Right lobe of liver (tissue), 6 donors: ENCODE results near the gene HIP1. TPM values are rescaled to one million over a fixed set of nuclear protein-coding genes. Genes with fewer than 3 reads are reported as not detected.
"Not testable (repeated sequence)": the region's sequence is repeated elsewhere in the genome, so short reads cannot be mapped to it uniquely, and the experiment has no call there.

ENCODE experiments used
- ATAC-seq, 4 donors: fragments of 200-7000 bp; cut with Tn5 transposase; one replicate each; pipeline ENCODE4 v1.9.1; 2020; ENCODE audit warnings: mild to moderate bottlenecking in 4 of 4, moderate library complexity in 4 of 4
- DNase-seq, 3 donors: peaks; one replicate each; pipeline ENCODE4 v3.0.0-alpha.2; 2020
- H3K27ac ChIP-seq, 3 donors: fragments of 200-600 bp; one replicate each; pipeline ENCODE4 v1.8.0; 2022
- H3K27me3 ChIP-seq, 2 donors: fragments of 200-600 bp; one replicate each; pipeline ENCODE4 v1.8.0; 2022
- H3K36me3 ChIP-seq, 4 donors: fragments of 200-600 bp; sonication (generic) in 1 of 4; one replicate each; pipeline versions ENCODE4 v1.5.1 to v1.8.0; 2017 to 2022; ENCODE audit warnings: control low read depth in 1 of 4
- H3K4me1 ChIP-seq, 4 donors: fragments of 200-600 bp; sonication (generic) in 1 of 4; one replicate each; pipeline versions ENCODE4 v1.5.1 to v1.8.0; 2017 to 2022; ENCODE audit warnings: control low read depth in 1 of 4
- H3K4me3 ChIP-seq, 3 donors: fragments of 200-600 bp; one replicate each; pipeline ENCODE4 v1.8.0; 2022
- H3K9me3 ChIP-seq, 4 donors: fragments of 200-600 bp; sonication (generic) in 1 of 4; one replicate each; pipeline versions ENCODE4 v1.5.1 to v1.8.0; 2017 to 2022; ENCODE audit warnings: control low read depth in 1 of 4
- CTCF ChIP-seq, 4 donors: fragments of 200-600 bp in 3 of 4; fragments of 450-650 bp in 1 of 4; IDR thresholded peaks; one replicate each; pipeline versions ENCODE4 v1.5.1 to v1.8.0; 2016 to 2022; ENCODE audit warnings: antibody characterized with exemption in 4 of 4, mild to moderate bottlenecking in 2 of 4
- POLR2A ChIP-seq: fragments of 450-650 bp; IDR thresholded peaks from one replicate; pipeline ENCODE4 v1.6.1; 2017; ENCODE audit warnings: antibody characterized with exemption, mild to moderate bottlenecking
- WGBS: methylation state at CpG from one replicate; pipeline ENCODE4 v1.1.6; 2018; ENCODE audit warnings: low coverage, low lambda C conversion rate; ENCODE audit not compliant: insufficient coverage; ENCODE audit errors: missing lambda C conversion rate; 5-methylcytosine and 5-hydroxymethylcytosine counted together
- intact Hi-C, 2 donors: fragments of 100-400 bp; cut with DNase I; formaldehyde crosslinking; loops; one replicate each; pipeline versions ENCODE4 v1.11.2 to v1.14.1; 2022
- total RNA-seq, 6 experiments: library from RNA; depleted of rRNA in 2 of 6; stranded (reverse); fragments of >200 nt in 2 of 6; fragmentation: NEBNext Ultra II Directional in 3 of 6; extraction: Animal tissue kit (Norgen Biotek cat#: 25700) in 3 of 6; gene quantifications; one replicate each; pipeline versions ENCODE4 v1.1.0 to v1.2.4, GENCODE V29; 2016 to 2023
- donor health status: DM: no; HTN: yes; CAD: no.
- donor health status: DM: no; HTN: no; CAD: no.
- donor health status: DM: no; HTN: no; CAD: no.
- donor health status: DM: no; HTN: yes; CAD: no.
- donor health status: DM: no; HTN: yes; CAD: no.

The HIP1 gene
- total RNA-seq, 6 experiments from 2014 or later = 17.6 to 23.0 (median 18.8) TPM

GRCh38 chr7:75563171-75563570, 175.6 kb downstream of the HIP1 start:
- intact Hi-C loops = no loop called here
- Histone ChIP-seq H3K27me3 (no peaks in the 10 kb centered on the region), H3K4me3 (no peak overlapping the region), H3K36me3 (peaks cover 0 to 58% (median 17%) of the 10 kb centered on the region in 4 donors), H3K4me1 (no peaks in the 10 kb centered on the region), H3K9me3 (no peaks in the 10 kb centered on the region), H3K27ac (no peak overlapping the region)
- ATAC-seq (no peak), DNase-seq (no peak)
- 100% methylated on average over 2 of the region's 3 CpGs for WGBS
- no peak for TF ChIP-seq POLR2A
- no peak for TF ChIP-seq CTCF (IDR thresholded peaks at IDR 0.05)

GRCh38 chr7:75559976-75560365, 178.8 kb downstream of the HIP1 start:
- Histone ChIP-seq H3K4me1 (no peaks in the 10 kb centered on the region), H3K27ac (no peak overlapping the region), H3K9me3 (no peaks in the 10 kb centered on the region), H3K27me3 (no peaks in the 10 kb centered on the region), H3K36me3 (peaks cover 0 to 65% (median 21%) of the 10 kb centered on the region in 4 donors), H3K4me3 (no peak overlapping the region)
- TF ChIP-seq POLR2A (no peak), CTCF (IDR thresholded peaks at IDR 0.05) (no peak)
- DNase-seq (no peak), ATAC-seq (no peak)
- intact Hi-C loops = no loop called here
- 90% methylated on average over 2 of the region's 6 CpGs for WGBS

DNA sequence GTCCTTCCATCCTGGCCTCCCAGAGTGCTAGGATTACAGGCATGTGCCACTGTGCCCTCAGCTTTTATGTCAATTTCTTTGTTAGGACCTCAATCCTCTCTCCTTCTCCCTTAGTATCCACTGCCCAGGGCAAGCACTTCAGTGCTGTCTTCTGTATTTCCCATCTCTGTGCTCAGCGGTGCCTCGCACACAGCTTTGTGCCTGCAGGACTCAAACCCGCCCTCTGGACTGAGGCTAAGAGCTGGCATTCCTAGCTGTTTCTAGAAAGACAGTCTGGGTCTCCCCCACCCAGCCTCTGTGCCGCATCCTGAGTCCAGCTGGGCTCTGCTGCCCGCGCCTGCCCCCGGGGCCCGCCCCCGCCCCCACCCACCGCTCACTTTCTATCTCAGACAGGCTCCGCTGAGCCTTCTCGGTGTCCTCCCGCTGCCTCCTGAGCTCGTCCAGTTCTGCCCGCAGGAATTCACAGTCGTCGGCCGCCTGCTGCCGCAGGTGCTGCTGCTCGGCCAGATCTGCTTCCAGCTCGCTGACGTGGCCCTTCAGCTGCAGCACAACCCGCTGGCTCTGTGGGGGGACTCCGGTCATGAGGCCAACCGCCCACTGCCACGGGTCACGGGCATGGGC, 179.3 kb downstream of the HIP1 start:
- ATAC-seq = no peak
- DNase-seq = no peak
- intact Hi-C loops = no loop called here
- H3K27ac ChIP-seq = no peak overlapping the region
- H3K9me3 ChIP-seq = no peaks in the 10 kb centered on the region
- TF ChIP-seq CTCF (IDR thresholded peaks at IDR 0.05) = no peak
- no peak for TF ChIP-seq POLR2A
- WGBS = 96% methylated on average over 14 of the region's 27 CpGs
- no peaks in the 10 kb centered on the region for H3K27me3 ChIP-seq
- no peaks in the 10 kb centered on the region for H3K4me1 ChIP-seq
- peaks cover 0 to 69% (median 24%) of the 10 kb centered on the region in 4 donors for H3K36me3 ChIP-seq
- no peak overlapping the region for H3K4me3 ChIP-seq

DNA sequence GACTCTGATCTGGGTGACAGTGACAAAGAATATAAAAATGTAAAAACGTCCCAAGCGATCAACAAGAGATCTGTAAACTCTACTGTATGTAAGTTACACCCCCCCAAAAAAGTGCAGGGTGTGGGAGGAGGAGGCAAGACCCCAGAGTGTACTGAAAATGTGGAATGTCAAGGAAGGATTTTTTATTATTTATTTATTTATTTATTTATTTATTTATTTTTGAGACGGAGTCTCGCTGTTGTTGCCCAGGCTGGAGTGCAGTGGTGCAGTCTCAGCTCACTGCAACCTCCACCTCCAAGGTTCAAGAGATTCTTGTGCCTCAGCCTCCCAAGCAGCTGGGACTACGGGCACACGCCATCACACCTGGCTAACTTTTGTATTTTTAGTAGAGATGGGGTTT, 181.9 kb downstream of the HIP1 start:
- H3K27ac ChIP-seq, DNase-seq, H3K4me3 ChIP-seq, ATAC-seq, H3K9me3 ChIP-seq, H3K27me3 ChIP-seq, intact Hi-C loops, H3K4me1 ChIP-seq: not testable (repeated sequence)
- 97% methylated on average over 4 of the region's 6 CpGs for WGBS
- peaks cover 0 to 75% (median 22%) of the 10 kb centered on the region in 4 donors for H3K36me3 ChIP-seq

- DNase-seq = no peak
- H3K27me3 ChIP-seq = no peaks in the 10 kb centered on the region
- H3K36me3 ChIP-seq = peaks cover 0 to 74% (median 18%) of the 10 kb centered on the region in 4 donors
- WGBS = 93% methylated on average over 3 of the region's 13 CpGs
- no peak for ATAC-seq
- H3K4me1 ChIP-seq = no peaks in the 10 kb centered on the region
- no peak overlapping the region for H3K27ac ChIP-seq
- H3K9me3 ChIP-seq = no peaks in the 10 kb centered on the region
- no peak for TF ChIP-seq CTCF (IDR thresholded peaks at IDR 0.05)
- TF ChIP-seq POLR2A = no peak
- intact Hi-C loops = no loop called here
- H3K4me3 ChIP-seq = no peak overlapping the region
Measured at GRCh38 chr7:75555736-75556135, 183.0 kb downstream of the HIP1 start.
